Hindlimb muscle (tissue), 1 donor: ENCODE measurements around the gene TEX29. TPM values are rescaled to one million over a fixed set of nuclear protein-coding genes. Genes with fewer than 3 reads are reported as not detected.

ENCODE experiments used
- DNase-seq: peaks from one replicate; pipeline ENCODE4 v3.0.0-alpha.2; 2013
- polyA plus RNA-seq: library from polyadenylated mRNA; unstranded; fragments of 120-200 nt; gene quantifications from one replicate; pipeline ENCODE4 v1.2.1, GENCODE V29; 2013; ENCODE audit not compliant: insufficient read length

TEX29 gene
- 0.63 TPM for polyA plus RNA-seq

DNA sequence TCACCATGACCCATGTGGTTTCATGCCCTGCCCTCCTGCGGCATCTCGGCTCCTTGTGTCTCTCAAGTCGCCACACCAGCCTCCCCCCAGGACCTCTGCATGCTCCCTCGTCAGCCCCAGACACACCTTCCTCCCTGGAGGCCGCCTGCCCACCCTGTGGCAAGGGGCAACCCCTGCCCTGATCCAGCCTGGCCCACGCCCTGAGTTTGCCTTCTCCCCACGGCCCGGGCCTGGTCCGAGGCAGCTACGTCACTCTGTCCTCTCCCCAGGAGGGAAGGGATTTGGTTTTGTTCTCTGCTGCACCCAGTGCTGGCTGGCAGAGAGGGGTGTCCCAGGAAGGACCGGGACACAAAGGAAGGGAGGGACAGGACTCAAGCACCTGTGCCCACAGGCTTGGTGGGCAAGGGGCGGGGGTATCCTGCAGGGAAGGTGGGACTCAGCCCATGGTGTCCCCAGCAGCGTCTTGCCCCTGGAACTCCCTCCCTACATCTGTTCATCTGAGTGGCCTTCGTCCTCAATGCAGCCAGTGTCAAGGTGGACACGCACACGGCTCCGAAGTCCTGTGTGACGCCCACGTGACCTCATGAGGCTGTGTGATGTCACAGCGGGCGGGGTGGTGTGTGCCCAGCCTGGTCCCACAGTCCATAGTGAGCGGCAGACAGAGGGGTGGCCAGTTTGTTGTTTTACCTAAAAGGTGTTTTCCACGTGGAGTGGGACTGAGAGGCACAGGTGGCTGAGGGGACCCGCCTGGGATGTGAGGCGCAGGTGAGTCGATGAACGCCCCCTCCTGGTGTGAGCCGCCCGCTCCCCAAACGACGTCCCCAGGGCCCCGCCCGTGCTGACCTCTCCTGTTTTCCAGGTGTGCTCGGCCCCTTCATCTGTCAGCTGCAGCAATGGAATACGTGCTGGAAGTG is at the start of gene TEX29:
Gene TEX29 (plus strand): TSS at position 645 of the 914 bp plus-strand sequence. CDS start 249 bp downstream, at position 894.
- no peak for DNase-seq

- DNase-seq = no peak
Measured at GRCh38 chr13:111270765-111271698, 49.4 kb upstream of the TEX29 start.

DNA sequence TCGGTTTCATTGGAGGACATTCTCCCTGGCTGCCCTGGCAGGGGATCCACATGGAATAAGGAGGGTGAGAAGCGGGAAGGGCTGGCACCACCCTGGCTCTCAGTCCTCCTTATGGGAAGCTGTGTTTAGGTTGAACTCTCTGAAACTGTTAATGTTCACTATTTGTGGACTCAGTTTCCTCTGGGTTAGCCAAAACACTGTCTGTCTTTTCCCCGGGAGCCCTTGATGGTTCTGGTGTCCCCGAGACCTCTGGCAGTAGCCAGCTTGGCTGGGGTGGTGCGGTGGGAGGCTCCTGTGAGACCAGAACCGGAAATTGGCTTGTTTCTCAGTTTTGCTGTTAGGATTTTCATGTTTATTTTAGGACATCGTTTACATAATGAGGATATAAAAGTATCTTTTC is 48.3 kb upstream of the TEX29 start:
- no peak for DNase-seq

DNA sequence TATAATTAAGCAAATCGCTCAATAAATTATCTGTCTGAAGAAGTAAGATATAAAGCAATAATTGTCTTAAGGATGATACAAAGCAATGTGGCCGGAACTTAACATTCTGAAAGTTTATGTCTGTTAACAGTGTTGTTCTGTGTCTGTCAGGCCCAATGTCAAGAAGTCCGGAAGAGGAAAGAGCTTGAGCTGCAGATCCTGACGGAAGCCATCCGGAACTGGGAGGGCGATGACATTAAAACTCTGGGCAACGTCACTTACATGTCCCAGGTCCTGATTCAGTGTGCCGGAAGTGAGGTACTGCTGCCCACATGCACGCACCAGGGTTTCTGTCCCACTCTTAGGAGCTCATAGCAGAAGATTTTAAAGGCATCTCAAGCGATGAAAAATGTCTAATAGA is 45.1 kb upstream of the TEX29 start:
- DNase-seq = no peak

GRCh38 chr13:111275995-111276618 is 44.3 kb upstream of the TEX29 start:
- DNase-seq = no peak

GRCh38 chr13:111278258-111278657 is 42.2 kb upstream of the TEX29 start:
- DNase-seq = no peak

GRCh38 chr13:111278743-111279652 is 41.4 kb upstream of the TEX29 start:
- DNase-seq = peak; percentile 46

DNA sequence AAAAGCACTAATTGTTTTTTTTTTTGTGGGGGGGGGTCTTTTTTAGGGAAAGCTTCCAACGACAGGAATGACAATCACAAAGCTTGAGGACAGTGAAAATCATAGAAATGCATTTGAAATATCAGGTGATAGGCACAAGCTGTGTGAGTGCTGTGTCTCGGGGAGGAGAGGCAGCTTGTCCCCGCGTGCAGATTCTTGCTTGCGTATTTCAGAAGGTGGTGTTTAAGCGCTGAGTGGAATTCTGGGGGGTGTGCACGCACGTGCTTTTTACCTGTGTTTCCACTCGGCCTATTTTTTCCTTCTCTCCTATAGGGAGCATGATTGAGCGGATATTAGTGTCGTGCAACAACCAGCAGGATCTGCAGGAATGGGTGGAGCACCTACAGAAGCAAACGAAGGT is 40.2 kb upstream of the TEX29 start:
- no peak for DNase-seq

DNA sequence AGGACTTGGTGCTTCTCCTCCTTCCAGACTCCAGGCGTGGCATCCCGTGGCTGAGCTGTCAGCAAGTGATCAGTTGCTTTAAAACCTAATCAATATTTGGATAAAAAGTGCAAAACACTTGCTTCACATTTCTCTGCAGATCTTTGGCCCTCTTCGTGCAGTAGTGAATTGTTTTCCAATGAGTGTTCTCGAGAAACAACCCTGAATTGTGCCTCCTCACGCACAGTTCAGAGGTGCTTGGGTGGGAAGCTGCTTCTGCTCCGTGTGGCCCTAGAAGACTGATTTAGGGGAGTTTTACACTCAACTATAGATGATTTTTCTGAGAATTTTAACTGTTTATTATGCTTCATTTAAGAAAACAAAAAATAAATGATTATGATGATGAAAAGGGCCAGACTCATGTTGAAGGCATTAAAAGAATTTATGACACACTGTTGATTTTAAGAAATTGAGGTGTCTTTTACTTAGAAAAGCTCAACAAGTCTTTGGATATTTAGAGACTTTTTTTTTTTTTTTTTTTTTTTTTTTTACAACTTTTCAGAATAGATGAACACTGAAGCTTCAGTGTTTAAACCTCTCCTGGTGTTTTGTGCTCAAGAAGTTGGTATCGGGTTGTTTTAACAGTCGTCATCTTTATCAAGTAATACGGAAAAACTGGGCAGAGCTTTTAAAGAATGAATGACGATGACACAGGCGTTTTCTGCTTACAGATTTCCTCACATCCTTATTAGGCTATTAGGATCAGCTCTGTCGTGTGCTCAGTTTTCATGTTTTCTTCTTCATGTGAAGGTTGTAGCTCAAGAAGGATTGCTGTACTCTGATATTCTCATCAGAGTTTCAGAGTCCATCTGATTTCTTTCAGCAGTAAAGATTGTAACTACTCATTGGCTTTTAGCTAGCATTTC is 39.5 kb upstream of the TEX29 start:
- no peak for DNase-seq

DNA sequence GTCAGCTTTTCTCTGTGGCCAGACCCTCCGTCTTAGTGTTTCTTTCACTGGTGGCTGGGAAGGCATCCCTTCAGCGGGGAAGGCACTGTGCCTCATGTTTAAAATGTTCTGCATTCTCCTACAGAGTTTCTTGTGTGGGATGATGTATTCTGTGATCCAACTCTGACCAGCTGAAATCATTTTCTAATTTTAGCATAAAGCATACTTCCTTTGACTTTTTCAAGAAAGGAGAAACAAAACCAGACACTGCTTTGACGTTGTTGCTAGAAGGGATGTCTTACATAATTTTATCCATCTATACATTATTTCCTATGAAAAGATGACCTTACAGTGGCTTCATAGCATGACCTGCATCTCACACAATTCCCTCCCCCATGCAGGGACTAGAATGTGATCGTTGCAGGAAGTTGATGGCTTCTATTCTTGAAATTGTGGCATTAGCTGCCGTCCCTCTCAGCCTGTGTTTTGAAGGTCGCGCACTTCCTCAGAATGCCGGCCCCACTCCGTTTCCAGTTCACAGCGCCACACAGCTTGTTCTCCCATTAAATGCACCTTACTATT is 38.6 kb upstream of the TEX29 start:
- DNase-seq = peak; percentile 40

DNA sequence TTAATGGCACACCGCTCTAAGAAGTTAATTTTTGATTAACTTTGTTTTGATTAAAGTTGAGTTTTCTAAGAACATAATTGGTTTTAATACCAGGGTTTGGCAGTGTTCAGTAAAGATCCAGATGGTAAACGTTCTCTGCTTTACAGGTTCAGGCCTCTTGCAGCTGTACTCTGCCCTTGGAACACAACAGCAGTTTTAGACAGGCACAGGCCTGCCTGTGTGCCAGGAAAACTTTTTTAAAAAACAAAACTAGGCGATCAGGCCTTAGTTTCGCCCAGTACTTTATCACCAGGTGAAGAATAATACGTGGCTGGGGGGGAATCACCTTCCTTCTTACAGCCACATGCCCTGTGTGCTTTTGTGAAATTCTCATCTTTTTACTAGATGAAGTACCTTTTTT is 38.0 kb upstream of the TEX29 start:
- no peak for DNase-seq

- DNase-seq = no peak
Measured at GRCh38 chr13:111282997-111283396, 37.4 kb upstream of the TEX29 start.

DNA sequence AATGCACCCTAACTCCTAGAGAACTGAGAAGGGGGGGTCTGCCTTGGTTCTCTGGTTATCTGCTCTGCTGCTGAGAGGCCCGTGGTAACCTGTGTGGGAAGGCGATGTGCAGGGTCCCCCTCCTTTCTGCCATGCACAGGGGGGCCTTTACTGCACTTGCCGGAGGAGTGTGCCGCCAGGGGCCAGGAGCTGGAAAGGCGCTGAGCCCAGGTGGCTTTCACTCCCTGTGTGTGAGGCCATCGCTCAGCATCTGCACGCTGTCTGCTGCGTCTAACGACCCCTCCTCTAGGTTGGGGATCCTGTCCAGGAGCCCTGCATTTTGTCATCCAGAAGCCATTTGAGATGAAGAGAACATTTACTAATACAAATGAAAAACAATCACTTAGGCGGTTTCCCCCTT is 37.0 kb upstream of the TEX29 start:
- DNase-seq = no peak

DNA sequence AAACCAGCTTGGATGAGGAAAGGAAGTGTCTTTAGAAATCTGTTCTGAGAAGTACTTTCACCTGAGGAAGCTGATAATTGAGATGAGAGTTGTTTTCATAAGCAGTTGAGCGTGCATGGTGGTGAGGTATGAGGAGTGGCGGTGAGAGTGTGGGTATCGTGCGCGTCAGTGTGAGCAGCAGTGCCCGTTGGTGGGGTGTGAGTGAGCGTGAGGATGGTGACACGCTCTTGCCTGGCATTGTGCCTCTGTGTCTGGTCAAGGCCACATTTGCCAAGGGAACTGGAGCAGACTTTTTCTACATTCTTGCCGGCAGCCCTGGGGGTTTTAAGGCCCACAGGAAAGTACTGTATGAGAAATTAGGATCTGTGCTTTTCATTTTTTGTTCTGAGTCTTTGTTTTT is 36.5 kb upstream of the TEX29 start:
- no peak for DNase-seq

GRCh38 chr13:111284565-111284964 is 35.9 kb upstream of the TEX29 start:
- DNase-seq = no peak

- DNase-seq = no peak
Measured at GRCh38 chr13:111286162-111286561, 34.3 kb upstream of the TEX29 start.

DNA sequence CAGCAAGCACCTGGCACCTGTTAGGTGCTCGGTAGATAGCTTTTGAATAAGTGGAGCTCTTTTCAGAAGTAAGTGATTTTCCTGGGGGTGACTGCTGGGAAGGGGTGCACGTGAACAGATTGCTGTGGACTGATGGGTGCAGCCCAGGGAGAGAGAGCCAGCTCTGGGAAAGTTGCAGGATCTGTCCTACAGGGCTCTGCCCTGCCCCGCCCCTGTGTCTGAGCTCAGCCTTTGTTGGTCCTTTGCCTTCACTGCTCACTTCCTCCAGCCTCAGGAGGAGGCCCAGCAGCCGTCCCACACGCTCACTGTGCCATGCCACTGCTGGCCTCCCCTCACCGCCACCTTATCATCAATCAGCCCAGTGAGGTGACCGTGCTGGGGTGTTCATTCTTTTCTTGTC is 33.7 kb upstream of the TEX29 start:
- DNase-seq = no peak

GRCh38 chr13:111287201-111287600 is 33.2 kb upstream of the TEX29 start:
- no peak for DNase-seq

DNA sequence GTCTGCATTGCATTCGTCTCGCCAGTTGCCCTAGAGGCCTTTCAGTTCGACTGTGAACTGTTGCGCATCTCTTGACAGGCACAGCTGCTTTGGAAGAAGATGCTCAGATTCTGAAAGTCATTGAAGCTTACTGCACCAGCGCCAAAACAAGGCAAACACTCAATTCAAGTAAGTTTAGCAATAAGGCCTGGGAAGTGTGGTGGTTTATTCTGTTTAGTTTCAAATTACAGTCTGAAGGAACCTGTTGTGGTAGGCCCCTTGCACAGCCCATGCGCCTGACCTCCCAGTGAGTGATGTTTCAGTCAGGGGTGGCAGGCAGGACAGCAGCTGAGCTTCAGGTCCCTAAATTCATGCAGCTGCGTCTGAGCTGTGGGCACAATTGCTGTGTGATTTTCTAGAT is 32.2 kb upstream of the TEX29 start:
- DNase-seq = no peak

DNA sequence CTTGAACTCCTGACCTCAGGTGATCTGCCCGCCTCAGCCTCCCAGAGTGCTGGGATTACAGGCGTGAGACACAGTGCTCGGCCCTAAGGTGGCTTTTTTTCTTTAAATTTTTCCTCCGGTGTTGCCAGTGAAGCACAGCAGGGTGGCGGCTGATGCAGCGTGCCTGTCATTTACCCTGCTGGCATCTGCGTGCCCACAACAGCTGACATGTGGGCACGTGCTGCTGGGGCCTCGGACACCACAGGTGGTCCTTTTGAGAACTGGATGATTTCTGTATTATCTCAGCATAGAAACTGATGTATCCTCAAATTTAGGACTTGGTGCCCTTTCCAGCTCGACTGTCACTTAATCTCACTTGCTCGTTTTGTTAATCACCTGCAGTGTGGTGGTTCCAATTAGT is 31.2 kb upstream of the TEX29 start:
- no peak for DNase-seq
